Adrenal gland (tissue), 5 donors: ENCODE data around the gene CHKA.

ENCODE experiments used
- CTCF ChIP-seq, 6 experiments: fragments of 450-650 bp in 4 of 6; fragments of 200-600 bp in 2 of 6; sonication (generic) in 1 of 6; IDR thresholded peaks; 1 replicate in 5 of 6; 2 replicates in 1 of 6; pipeline versions ENCODE4 v1.5.1 to v1.8.0; 2016 to 2021; ENCODE audit warnings: antibody characterized with exemption in 6 of 6, mild to moderate bottlenecking in 2 of 6, moderate library complexity in 1 of 6
- POLR2A ChIP-seq, 2 donors: fragments of 450-650 bp; IDR thresholded peaks; one replicate each; pipeline ENCODE4 v1.6.1; 2017; ENCODE audit warnings: antibody characterized with exemption in 2 of 2, mild to moderate bottlenecking in 2 of 2, moderate library complexity in 1 of 2
- donor health status: DM: no; HTN: no; CAD: no.

GRCh38 chr11:68020575-68020974, 100.6 kb downstream of the CHKA start:
- TF ChIP-seq POLR2A (IDR thresholded peaks at IDR 0.05) (peak in 1 of 2 donors; percentile 29), CTCF (IDR thresholded peaks at IDR 0.05) (peak; percentile 28 to 65 (median 40))
